ENCODE measurements around the gene IFT122.

- TF ChIP-seq ZNF274 (IDR thresholded peaks at IDR 0.05; ENCODE audit: low read depth, low read length) (no peak), YY1 (IDR thresholded peaks at IDR 0.05; ENCODE audit: insufficient read depth, insufficient read length) (no peak)
Observed at GRCh38 chr3:129475863-129476262, 35.8 kb downstream of the IFT122 start.

All from NT2/D1 (cell line).